CD8-positive, alpha-beta memory T cell (primary cell): ENCODE data around the gene MIPEP. TPM values are rescaled to one million over a fixed set of nuclear protein-coding genes. Genes with fewer than 3 reads are reported as not detected.

Experiments
- CTCF ChIA-PET: fragments of 350-600 bp; sonication (Branson Sonifier 250); formaldehyde crosslinking; loops from one replicate; lab custom pipeline; 2021; ENCODE audit warnings: antibody characterized with exemption; lab: Charles Lee
- POLR2A ChIA-PET: fragments of 350-600 bp; sonication (Branson Sonifier 250); formaldehyde crosslinking; loops from one replicate; lab custom pipeline; 2021; ENCODE audit warnings: antibody characterized with exemption; lab: Charles Lee
- DNase-seq, 5 donors: peaks; one replicate each; pipeline versions ENCODE4 v3.0.0 to v3.0.0-alpha.2; 2020 to 2022; ENCODE audit warnings: mixed read lengths in 1 of 5
- H3K27ac ChIP-seq: one replicate; pipeline ENCODE4 v1.7.0; 2013; ENCODE audit warnings: low read depth, mild to moderate bottlenecking, low read length, moderate library complexity
- H3K27me3 ChIP-seq: 2 replicates; pipeline ENCODE4 v1.7.0; 2013; ENCODE audit warnings: low read length, mild to moderate bottlenecking; ENCODE audit not compliant: insufficient read depth, poor library complexity, severe bottlenecking
- H3K36me3 ChIP-seq: 2 replicates; pipeline ENCODE4 v1.7.0; 2013; ENCODE audit warnings: mild to moderate bottlenecking, low read length, moderate library complexity; ENCODE audit not compliant: insufficient read depth
- H3K4me1 ChIP-seq: 2 replicates; pipeline ENCODE4 v1.7.0; 2013; ENCODE audit warnings: mild to moderate bottlenecking, low read length, moderate library complexity; ENCODE audit not compliant: insufficient read depth
- H3K4me3 ChIP-seq: 2 replicates; pipeline ENCODE4 v1.7.0; 2013; ENCODE audit warnings: mild to moderate bottlenecking, low read length
- H3K9me3 ChIP-seq: 2 replicates; pipeline ENCODE4 v1.7.0; 2013; ENCODE audit warnings: mild to moderate bottlenecking, low read length
- H3K27ac Mint-ChIP-seq, 8 donors: one replicate each; pipeline ENCODE4 v1.8.0; 2020 to 2021; ENCODE audit warnings: mixed read lengths in 8 of 8, mild to moderate bottlenecking in 6 of 8, inconsistent platforms in 3 of 8, moderate library complexity in 3 of 8
- H3K27me3 Mint-ChIP-seq, 2 donors: one replicate each; pipeline ENCODE4 v1.8.0; 2020 to 2021; ENCODE audit warnings: mixed read lengths in 2 of 2, mild to moderate bottlenecking in 1 of 2, moderate library complexity in 1 of 2
- H3K36me3 Mint-ChIP-seq, 3 donors: one replicate each; pipeline ENCODE4 v1.8.0; 2020 to 2021; ENCODE audit warnings: mixed read lengths in 3 of 3, inconsistent platforms in 1 of 3, mild to moderate bottlenecking in 1 of 3
- H3K4me1 Mint-ChIP-seq, 3 donors: one replicate each; pipeline ENCODE4 v1.8.0; 2020 to 2021; ENCODE audit warnings: mixed read lengths in 3 of 3, inconsistent platforms in 1 of 3, mild to moderate bottlenecking in 1 of 3
- H3K4me3 Mint-ChIP-seq, 7 donors: one replicate each; pipeline ENCODE4 v1.8.0; 2020 to 2021; ENCODE audit warnings: mixed read lengths in 7 of 7, mild to moderate bottlenecking in 6 of 7, moderate library complexity in 4 of 7, inconsistent platforms in 2 of 7
- H3K9me3 Mint-ChIP-seq, 5 donors: one replicate each; pipeline ENCODE4 v1.8.0; 2020 to 2022; ENCODE audit warnings: mixed read lengths in 5 of 5, mild to moderate bottlenecking in 3 of 5, moderate library complexity in 2 of 5, inconsistent platforms in 1 of 5
- polyA plus RNA-seq: library from polyadenylated mRNA; unstranded; fragments of 300-500 nt; fragmentation: Illumina TruSeq; gene quantifications from one replicate; pipeline ENCODE4 v1.2.3, GENCODE V29; 2021
- total RNA-seq, 2 experiments: library from RNA; stranded (reverse); gene quantifications; one replicate each; pipeline ENCODE4 v1.2.3, GENCODE V29; 2021

The MIPEP gene
- total and polyA plus RNA-seq, 3 experiments from 2014 or later: 17.9 to 23.7 (median 18.8) TPM

- ChIA-PET CTCF (no interaction called here), POLR2A (no interaction called here)
Observed at GRCh38 chr13:23771956-23772355, 117.2 kb downstream of the MIPEP start.

DNA sequence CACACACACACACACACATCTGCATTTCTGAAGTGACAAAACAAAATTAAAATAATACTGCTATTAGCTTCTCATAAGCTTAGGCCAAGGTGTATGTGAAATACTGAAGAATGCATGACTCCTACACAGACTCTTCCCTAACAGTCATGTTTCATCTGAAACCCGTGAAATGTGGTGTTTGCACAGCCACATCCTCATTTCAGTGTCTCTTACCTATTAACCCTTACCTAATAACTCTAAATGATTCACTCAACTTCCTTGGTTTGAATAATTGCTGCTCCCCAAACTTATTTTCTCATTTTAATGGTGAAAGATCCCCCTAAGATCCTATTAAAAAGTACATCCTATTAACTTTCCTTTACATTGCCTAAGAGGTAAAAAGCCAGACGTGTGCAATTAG is 117.6 kb downstream of the MIPEP start:
- H3K36me3 ChIP-seq: no peaks in the 10 kb centered on the region
- peaks cover 5 to 9% (median 6%) of the 10 kb centered on the region in 3 donors for H3K36me3 Mint-ChIP-seq
- H3K4me1 ChIP-seq: no peaks in the 10 kb centered on the region
- H3K4me3 ChIP-seq: no peak overlapping the region
- no peak overlapping the region for H3K4me3 Mint-ChIP-seq
- H3K27ac Mint-ChIP-seq: no peak overlapping the region
- CTCF ChIA-PET: no interaction called here
- POLR2A ChIA-PET: no interaction called here
- H3K27me3 ChIP-seq: no peaks in the 10 kb centered on the region
- H3K27me3 Mint-ChIP-seq: peaks cover 0 to 1% of the 10 kb centered on the region in 2 donors
- H3K9me3 Mint-ChIP-seq: no peaks in the 10 kb centered on the region
- no peaks in the 10 kb centered on the region for H3K9me3 ChIP-seq
- peaks cover 0 to 5% (median 0%) of the 10 kb centered on the region in 3 donors for H3K4me1 Mint-ChIP-seq
- no peak overlapping the region for H3K27ac ChIP-seq
- no peak for DNase-seq

More at GRCh38 chr13:23771956-23772355, 117.2 kb downstream of the MIPEP start:
- Mint-ChIP-seq H3K36me3 (peaks cover 5 to 11% (median 6%) of the 10 kb centered on the region in 3 donors), H3K4me3 (no peak overlapping the region), H3K4me1 (peaks cover 0 to 9% (median 0%) of the 10 kb centered on the region in 3 donors), H3K27me3 (peaks cover 0 to 1% of the 10 kb centered on the region in 2 donors), H3K9me3 (no peaks in the 10 kb centered on the region), H3K27ac (no peak overlapping the region)
- H3K36me3 ChIP-seq: no peaks in the 10 kb centered on the region
- no peak overlapping the region for H3K4me3 ChIP-seq
- DNase-seq: no peak
- no peaks in the 10 kb centered on the region for H3K27me3 ChIP-seq
- H3K4me1 ChIP-seq: no peaks in the 10 kb centered on the region
- H3K27ac ChIP-seq: no peak overlapping the region
- no peaks in the 10 kb centered on the region for H3K9me3 ChIP-seq

DNA sequence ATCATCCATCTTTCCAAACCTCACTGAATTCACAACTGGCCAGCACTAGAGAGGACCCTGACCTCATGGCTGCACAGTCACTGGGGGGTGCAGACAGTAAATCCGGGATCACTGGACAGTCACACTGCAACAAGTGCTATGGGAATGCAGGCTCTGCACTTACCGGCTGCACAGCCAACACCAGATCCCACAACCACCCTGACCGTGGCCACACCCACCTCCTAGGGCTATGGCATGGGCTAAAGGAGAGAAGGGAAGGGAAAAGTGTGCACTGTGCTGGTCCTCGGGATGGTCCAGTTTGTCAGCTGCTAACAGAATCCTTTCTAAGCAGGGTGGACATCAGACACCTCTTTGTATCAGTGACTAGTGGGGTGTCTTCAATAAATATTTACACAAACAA is 118.2 kb downstream of the MIPEP start:
- no peaks in the 10 kb centered on the region for H3K4me1 ChIP-seq
- no peak overlapping the region for H3K4me3 ChIP-seq
- Mint-ChIP-seq H3K4me1 (peaks cover 0 to 4% (median 0%) of the 10 kb centered on the region in 3 donors), H3K27me3 (peaks cover 0 to 1% of the 10 kb centered on the region in 2 donors), H3K27ac (peak overlapping the region in 1 of 8 donors; percentile 44), H3K4me3 (no peak overlapping the region), H3K36me3 (peaks cover under 1 to 9% (median 3%) of the 10 kb centered on the region in 3 donors), H3K9me3 (no peaks in the 10 kb centered on the region)
- H3K27ac ChIP-seq: no peak overlapping the region
- DNase-seq: no peak
- no peaks in the 10 kb centered on the region for H3K36me3 ChIP-seq
- ChIA-PET POLR2A (no interaction called here), CTCF (no interaction called here)
- no peaks in the 10 kb centered on the region for H3K9me3 ChIP-seq
- H3K27me3 ChIP-seq: no peaks in the 10 kb centered on the region

DNA sequence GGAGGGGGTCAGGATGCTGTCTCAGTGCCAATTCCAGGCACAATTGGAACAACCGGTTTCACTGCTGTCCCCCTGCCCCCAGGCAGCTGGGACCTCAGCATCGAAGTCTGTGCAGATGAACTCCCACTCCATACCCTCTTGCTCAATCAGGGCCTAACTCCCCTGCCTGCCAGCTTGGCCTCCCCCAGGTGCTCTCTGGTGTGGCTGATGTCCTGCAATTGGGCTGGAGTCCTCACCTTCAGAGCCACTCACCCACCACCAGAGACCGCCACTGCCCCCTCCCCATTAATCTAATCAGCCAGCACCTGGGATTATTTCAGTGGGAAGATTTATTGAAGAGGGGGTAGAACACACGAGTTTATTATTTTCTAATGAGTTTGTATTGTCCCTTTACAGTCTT is 118.8 kb downstream of the MIPEP start:
- DNase-seq: no peak
- Histone ChIP-seq H3K27me3 (no peaks in the 10 kb centered on the region), H3K4me3 (no peak overlapping the region), H3K27ac (no peak overlapping the region), H3K4me1 (no peaks in the 10 kb centered on the region), H3K36me3 (no peaks in the 10 kb centered on the region), H3K9me3 (no peaks in the 10 kb centered on the region)
- peaks cover 0 to 9% (median 2%) of the 10 kb centered on the region in 3 donors for H3K36me3 Mint-ChIP-seq
- ChIA-PET POLR2A (no interaction called here), CTCF (no interaction called here)
- no peak overlapping the region for H3K4me3 Mint-ChIP-seq
- H3K4me1 Mint-ChIP-seq: peaks cover 0 to 4% (median 0%) of the 10 kb centered on the region in 3 donors
- H3K27me3 Mint-ChIP-seq: peaks cover 0 to 1% of the 10 kb centered on the region in 2 donors
- peak overlapping the region in 1 of 8 donors; percentile 21 for H3K27ac Mint-ChIP-seq
- no peaks in the 10 kb centered on the region for H3K9me3 Mint-ChIP-seq

- H3K27ac Mint-ChIP-seq: no peak overlapping the region
- no peaks in the 10 kb centered on the region for H3K4me1 ChIP-seq
- no peak for DNase-seq
- peaks cover 0 to 9% (median 2%) of the 10 kb centered on the region in 3 donors for H3K36me3 Mint-ChIP-seq
- H3K36me3 ChIP-seq: no peaks in the 10 kb centered on the region
- no peaks in the 10 kb centered on the region for H3K27me3 ChIP-seq
- no peaks in the 10 kb centered on the region for H3K9me3 Mint-ChIP-seq
- no peak overlapping the region for H3K4me3 Mint-ChIP-seq
- H3K27ac ChIP-seq: no peak overlapping the region
- H3K4me1 Mint-ChIP-seq: peaks cover 0 to 4% (median 0%) of the 10 kb centered on the region in 3 donors
- CTCF ChIA-PET: no interaction called here
- POLR2A ChIA-PET: no interaction called here
- no peaks in the 10 kb centered on the region for H3K9me3 ChIP-seq
- peaks cover 0 to 1% of the 10 kb centered on the region in 2 donors for H3K27me3 Mint-ChIP-seq
- H3K4me3 ChIP-seq: no peak overlapping the region
Observed at GRCh38 chr13:23769401-23769800, 119.8 kb downstream of the MIPEP start.

GRCh38 chr13:23767838-23768237 is 121.4 kb downstream of the MIPEP start:
- H3K27ac Mint-ChIP-seq: peak overlapping the region in 1 of 8 donors; percentile 84
- no peaks in the 10 kb centered on the region for H3K27me3 ChIP-seq
- H3K36me3 ChIP-seq: no peaks in the 10 kb centered on the region
- no peaks in the 10 kb centered on the region for H3K4me1 ChIP-seq
- no peaks in the 10 kb centered on the region for H3K9me3 ChIP-seq
- H3K27ac ChIP-seq: no peak overlapping the region
- ChIA-PET CTCF (interaction anchor here (1.2 kb wide), 1 partner anchor 15 kb away, joined by 3 read pairs; no protein-coding TSS in a partner anchor), POLR2A (no interaction called here)
- no peak overlapping the region for H3K4me3 Mint-ChIP-seq
- no peaks in the 10 kb centered on the region for H3K9me3 Mint-ChIP-seq
- peaks cover 0 to 4% (median 0%) of the 10 kb centered on the region in 3 donors for H3K4me1 Mint-ChIP-seq
- DNase-seq: no peak
- H3K27me3 Mint-ChIP-seq: no peaks in the 10 kb centered on the region
- H3K4me3 ChIP-seq: no peak overlapping the region
- H3K36me3 Mint-ChIP-seq: peaks cover 0 to 6% (median 2%) of the 10 kb centered on the region in 3 donors

- H3K4me1 Mint-ChIP-seq: peaks cover 0 to 4% (median 0%) of the 10 kb centered on the region in 3 donors
- H3K4me1 ChIP-seq: no peaks in the 10 kb centered on the region
- H3K9me3 ChIP-seq: no peaks in the 10 kb centered on the region
- H3K4me3 ChIP-seq: no peak overlapping the region
- ChIA-PET POLR2A (no interaction called here), CTCF (no interaction called here)
- H3K27ac ChIP-seq: no peak overlapping the region
- no peaks in the 10 kb centered on the region for H3K36me3 ChIP-seq
- DNase-seq: no peak
- no peaks in the 10 kb centered on the region for H3K27me3 Mint-ChIP-seq
- H3K36me3 Mint-ChIP-seq: peaks cover 0 to 6% (median 2%) of the 10 kb centered on the region in 3 donors
- no peaks in the 10 kb centered on the region for H3K9me3 Mint-ChIP-seq
- no peak overlapping the region for H3K4me3 Mint-ChIP-seq
- H3K27me3 ChIP-seq: no peaks in the 10 kb centered on the region
- H3K27ac Mint-ChIP-seq: peak overlapping the region in 1 of 8 donors; percentile 6
Observed at GRCh38 chr13:23766939-23767338, 122.3 kb downstream of the MIPEP start.

DNA sequence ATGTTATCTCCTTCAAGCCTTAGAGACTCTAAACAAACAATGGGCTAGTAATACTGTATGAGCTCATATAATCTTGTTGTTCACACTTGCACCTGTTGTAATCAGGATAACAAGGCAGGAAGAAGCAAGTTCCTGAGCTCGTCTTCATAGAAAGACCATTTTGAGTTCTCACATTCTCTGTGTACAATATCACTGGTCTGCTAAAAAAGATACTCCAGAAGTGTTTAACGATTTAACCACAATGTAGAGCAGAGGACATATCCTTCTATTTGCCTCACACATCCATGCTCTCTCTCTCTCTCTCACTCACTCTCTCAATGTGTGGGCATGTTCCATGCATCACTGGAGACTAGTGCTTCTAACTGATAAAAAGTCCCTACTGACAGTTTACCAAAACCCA is 122.9 kb downstream of the MIPEP start:
- H3K4me1 ChIP-seq: no peaks in the 10 kb centered on the region
- DNase-seq: no peak
- H3K4me3 ChIP-seq: no peak overlapping the region
- Mint-ChIP-seq H3K4me3 (no peak overlapping the region), H3K4me1 (no peaks in the 10 kb centered on the region), H3K36me3 (peaks cover 0 to 6% (median 2%) of the 10 kb centered on the region in 3 donors), H3K27ac (no peak overlapping the region), H3K9me3 (no peaks in the 10 kb centered on the region), H3K27me3 (no peaks in the 10 kb centered on the region)
- H3K9me3 ChIP-seq: no peaks in the 10 kb centered on the region
- H3K27ac ChIP-seq: no peak overlapping the region
- H3K27me3 ChIP-seq: no peaks in the 10 kb centered on the region
- CTCF ChIA-PET: no interaction called here
- POLR2A ChIA-PET: no interaction called here
- H3K36me3 ChIP-seq: no peaks in the 10 kb centered on the region
